GM12874 (cell line): ENCODE data around the gene FBRSL1.

ENCODE experiments used
- TF ChIP-seq, protein P1 (sequence below): IDR thresholded peaks from 2 replicates; pipeline ENCODE4 v1.5.1; 2011; ENCODE audit warnings: low read depth, mild to moderate bottlenecking, control low read depth, low read length, moderate library complexity; ENCODE audit not compliant: insufficient read depth

Gene FBRSL1

DNA sequence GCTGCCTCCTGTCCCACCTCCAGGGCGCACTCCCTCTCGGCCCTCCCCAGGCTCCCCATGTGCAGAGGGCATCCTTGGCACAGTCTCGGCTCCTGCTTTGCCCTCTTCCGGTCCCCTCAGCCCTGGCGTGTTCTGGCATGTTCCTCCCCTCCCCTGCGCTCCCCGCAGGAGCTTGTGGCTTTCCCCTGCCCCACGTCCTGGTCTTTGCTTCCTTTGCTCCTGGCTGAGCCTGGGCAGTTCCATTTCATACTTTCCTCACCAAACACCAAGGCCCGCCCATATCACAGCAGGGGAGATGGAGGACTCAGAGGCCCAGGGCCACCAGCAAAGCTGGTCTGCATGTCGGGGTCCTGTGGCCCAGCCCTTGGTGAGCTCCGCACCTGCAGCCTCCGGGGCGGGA lies 56.0 kb downstream of the FBRSL1 start:
- TF ChIP-seq, protein P1, sequence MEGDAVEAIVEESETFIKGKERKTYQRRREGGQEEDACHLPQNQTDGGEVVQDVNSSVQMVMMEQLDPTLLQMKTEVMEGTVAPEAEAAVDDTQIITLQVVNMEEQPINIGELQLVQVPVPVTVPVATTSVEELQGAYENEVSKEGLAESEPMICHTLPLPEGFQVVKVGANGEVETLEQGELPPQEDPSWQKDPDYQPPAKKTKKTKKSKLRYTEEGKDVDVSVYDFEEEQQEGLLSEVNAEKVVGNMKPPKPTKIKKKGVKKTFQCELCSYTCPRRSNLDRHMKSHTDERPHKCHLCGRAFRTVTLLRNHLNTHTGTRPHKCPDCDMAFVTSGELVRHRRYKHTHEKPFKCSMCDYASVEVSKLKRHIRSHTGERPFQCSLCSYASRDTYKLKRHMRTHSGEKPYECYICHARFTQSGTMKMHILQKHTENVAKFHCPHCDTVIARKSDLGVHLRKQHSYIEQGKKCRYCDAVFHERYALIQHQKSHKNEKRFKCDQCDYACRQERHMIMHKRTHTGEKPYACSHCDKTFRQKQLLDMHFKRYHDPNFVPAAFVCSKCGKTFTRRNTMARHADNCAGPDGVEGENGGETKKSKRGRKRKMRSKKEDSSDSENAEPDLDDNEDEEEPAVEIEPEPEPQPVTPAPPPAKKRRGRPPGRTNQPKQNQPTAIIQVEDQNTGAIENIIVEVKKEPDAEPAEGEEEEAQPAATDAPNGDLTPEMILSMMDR: no peak

DNA sequence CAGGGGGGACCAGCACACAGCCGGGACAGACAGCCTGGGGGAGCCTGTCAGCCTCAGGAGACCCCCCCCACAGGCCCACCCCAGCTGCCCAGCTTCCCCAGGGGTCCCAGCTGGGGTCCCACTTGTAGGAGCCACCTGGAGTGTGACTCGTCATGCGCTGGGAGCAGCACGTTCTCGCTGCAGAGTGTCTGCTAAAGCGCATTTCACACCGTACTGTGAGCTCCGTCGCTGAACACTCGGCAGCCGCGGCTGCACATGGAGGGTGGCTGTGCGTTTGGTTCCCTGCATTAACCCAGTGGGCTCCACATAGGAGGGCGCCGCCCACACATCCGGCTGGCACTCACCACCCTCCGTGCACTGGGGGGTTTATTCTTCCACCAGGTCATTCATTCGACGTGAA lies 56.7 kb downstream of the FBRSL1 start:
- TF ChIP-seq, protein P1: no peak

DNA sequence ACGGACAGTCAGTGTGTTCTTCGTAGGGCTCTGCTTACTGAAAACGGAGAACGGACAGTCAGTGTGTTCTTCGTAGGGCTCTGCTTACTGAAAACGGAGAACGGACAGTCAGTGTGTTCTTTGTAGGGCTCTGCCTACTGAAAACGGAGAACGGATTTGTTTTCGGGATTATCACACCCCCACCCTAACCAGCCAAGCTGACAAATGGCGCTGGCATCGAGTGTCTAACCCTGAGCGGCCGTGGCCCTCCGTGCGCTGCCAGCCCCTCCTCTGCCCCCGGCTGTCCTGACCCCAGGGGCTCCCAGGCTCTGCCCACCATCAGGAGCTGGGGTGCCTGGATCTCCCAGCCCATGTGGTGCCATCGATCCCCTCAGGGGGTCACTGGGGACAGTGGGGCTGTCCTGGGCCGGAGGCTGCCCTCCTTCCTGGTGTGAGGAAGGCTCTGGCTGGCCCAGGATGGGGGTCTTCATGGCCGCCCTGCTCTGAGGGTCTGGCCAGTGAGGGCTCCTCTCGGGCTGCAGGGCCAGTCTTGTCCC lies 57.3 kb downstream of the FBRSL1 start:
- TF ChIP-seq, protein P1: no peak

DNA sequence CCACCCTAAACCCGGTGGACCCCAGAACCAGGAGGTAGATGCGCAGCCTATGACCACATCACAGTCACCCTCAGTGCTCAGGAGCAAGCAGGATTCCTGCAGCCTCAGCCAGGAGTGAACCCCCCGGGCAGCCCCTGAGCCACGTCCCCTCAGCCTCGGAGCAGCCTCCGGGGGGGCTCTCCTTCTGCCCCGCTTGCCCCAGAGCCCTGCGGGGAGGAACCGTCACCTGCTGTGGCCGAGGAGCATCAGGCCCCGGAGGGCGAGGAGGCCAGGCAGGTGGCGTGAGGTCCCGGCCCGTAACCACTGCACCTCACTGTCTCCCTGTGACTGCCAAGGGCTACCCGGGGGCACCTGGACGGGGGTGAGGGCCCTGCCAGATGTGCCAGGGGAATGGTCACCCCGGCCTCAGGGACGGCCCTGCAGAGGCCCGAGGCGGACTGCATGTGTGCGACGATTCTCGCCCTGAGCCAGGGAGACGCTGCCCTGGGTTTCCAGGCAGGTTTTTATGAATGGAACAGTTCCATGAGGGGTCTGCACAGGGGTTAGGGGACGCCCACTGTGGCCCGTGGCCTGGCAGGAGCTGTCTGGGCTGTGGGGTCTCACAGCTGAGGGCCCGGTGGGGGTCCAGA lies 58.6 kb downstream of the FBRSL1 start:
- TF ChIP-seq, protein P1: no peak

DNA sequence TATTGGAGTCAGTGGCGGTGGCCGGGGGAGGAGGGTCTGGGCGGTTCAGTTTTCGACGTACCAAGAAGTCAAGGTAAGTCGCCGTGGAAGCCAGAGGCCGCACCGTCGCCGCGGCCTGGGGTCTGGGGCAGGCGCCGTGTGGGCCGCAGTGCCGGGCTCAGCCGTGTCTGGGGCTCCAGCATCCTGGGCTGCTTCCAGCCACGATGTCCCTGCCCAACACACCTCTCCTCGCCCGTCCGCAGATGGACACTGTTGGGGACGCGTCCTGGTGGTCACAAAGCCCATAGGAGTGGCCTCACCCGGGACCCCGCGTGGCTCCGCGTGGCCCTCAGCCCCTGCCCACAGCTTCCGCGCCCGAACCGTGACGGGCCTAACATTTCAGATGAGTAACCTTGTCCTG lies 59.1 kb downstream of the FBRSL1 start:
- TF ChIP-seq, protein P1: no peak

DNA sequence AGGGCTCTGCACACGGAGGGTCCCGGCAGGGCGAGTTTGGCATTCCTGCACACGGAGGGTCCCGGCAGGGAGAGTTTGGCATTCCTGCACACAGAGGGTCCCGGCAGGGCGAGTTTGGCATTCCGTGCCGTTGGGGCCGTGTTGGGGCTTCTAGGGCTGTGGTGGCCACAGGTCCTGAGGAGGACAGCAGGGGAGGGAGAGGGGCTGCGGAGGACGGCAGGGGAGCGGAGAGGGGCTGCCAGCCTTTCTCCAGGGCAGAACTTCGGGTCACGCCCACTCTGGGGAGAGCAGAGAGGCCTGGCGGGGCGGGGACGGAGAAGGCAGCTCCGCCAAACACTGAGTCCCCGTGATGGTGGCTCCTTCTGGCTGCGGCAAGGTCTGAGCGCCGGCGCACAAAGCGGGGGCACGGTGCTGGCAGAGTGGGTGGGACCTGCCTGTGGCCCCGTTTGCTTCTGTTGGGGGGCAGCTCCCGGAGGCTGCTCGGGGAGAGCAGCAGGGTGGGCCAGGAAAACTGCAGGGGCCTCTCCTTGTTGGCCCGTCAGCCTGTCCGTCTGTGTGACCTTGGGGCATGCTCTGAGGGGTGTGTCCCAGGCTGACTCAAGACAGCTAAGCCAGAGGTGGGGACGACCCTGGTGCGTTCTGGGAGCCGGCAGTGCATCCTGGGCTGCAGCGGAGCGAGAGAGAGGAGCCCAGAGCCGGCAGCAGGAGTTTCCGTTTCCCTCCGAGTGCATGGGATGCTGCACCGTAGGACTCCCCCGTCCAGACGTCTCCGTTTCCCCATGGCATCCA lies 60.3 kb downstream of the FBRSL1 start:
- TF ChIP-seq, protein P1: no peak

DNA sequence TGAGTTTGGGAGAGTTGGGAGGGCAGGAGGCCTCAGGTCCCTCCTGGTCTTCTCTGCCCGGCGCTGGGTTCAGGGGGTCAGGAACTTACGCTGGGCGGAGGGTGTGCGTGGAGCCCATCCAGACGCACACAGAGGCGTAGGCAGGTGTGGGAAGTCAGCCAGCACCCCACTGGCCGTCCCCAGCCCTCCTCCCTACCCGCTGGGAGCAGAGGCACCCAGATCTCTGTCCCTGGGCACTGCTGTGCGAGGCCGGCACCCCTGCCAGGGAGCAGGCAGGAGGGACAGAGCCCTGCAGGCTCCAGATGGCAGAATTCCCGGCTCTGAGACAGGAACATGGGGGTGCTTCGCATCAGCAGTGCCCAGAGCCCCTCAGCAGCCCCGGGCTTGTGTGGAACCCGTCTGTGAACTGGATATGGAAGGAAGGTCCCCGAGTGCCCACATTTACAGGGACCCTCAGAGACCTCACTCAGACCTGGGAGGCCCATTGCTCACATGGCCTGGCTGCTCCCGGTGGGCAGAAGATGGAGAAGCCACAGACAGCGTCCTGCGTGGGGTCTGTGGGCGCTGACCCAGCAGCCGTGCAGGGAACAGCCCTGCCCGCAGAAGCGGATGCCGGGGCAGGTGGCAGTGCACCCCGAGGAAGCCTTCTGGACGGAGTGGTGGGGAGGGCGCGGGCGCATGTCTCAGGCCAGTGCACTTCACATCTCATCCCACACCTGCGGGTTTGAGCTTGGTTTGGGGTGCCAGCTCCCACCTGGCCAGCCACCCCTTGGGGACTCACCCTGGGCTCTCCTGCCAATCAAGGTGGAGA lies 61.1 kb downstream of the FBRSL1 start:
- TF ChIP-seq, protein P1: no peak
